A673 (cell line): ENCODE data around the gene CRACR2A. TPM values are rescaled to one million over a fixed set of nuclear protein-coding genes. Genes with fewer than 3 reads are reported as not detected.

Experiments
- Bru-seq: library from RNA; stranded (reverse); fragments of 400-500 nt; gene quantifications from one replicate; lab custom pipeline; 2021; lab: Mats Ljungman, UMichigan
- BruChase-seq, 2 experiments: library from RNA; stranded (reverse); fragments of 400-500 nt; gene quantifications; one replicate each; lab custom pipeline; 2021; lab: Mats Ljungman, UMichigan
- BruUV-seq: library from RNA; stranded (reverse); fragments of 400-500 nt; replicated peaks from 2 replicates; lab custom pipeline; 2021; lab: Mats Ljungman, UMichigan
- CTCF ChIA-PET: fragments of 300-600 bp; sonication (Branson Sonifier 250); formaldehyde crosslinking; loops from one replicate; lab custom pipeline; 2022; ENCODE audit warnings: antibody characterized with exemption; lab: Charles Lee
- POLR2A ChIA-PET: fragments of 300-600 bp; sonication (Branson Sonifier 250); formaldehyde crosslinking; loops from one replicate; lab custom pipeline; 2022; ENCODE audit warnings: antibody characterized with exemption; ENCODE audit not compliant: low non-redundant PET; lab: Charles Lee
- DNase-seq: peaks from one replicate; pipeline ENCODE4 v3.0.0-alpha.2; 2015; ENCODE audit warnings: low spot score
- H3K27ac ChIP-seq: fragments of 200-600 bp; sonication (generic); 2 replicates; pipeline ENCODE4 v1.5.1; 2016; ENCODE audit warnings: mixed run types, low read depth, mild to moderate bottlenecking, mixed read lengths, antibody characterized with exemption, low read length; ENCODE audit not compliant: poor library complexity, severe bottlenecking
- H3K27me3 ChIP-seq: fragments of 200-600 bp; sonication (generic); replicated peaks from 2 replicates; pipeline ENCODE4 v1.6.1; 2017; ENCODE audit warnings: mixed run types, low read depth, mild to moderate bottlenecking, mixed read lengths, antibody characterized with exemption, low read length; ENCODE audit not compliant: insufficient read depth, poor library complexity
- H3K36me3 ChIP-seq: fragments of 200-600 bp; sonication (generic); 2 replicates; pipeline ENCODE4 v1.6.1; 2016; ENCODE audit warnings: mixed run types, mild to moderate bottlenecking, mixed read lengths, antibody characterized with exemption, low read length; ENCODE audit not compliant: insufficient read depth, poor library complexity, severe bottlenecking
- H3K4me1 ChIP-seq: fragments of 200-600 bp; sonication (generic); 2 replicates; pipeline ENCODE4 v1.6.1; 2017; ENCODE audit warnings: mixed run types, mild to moderate bottlenecking, mixed read lengths, antibody characterized with exemption, low read length; ENCODE audit not compliant: insufficient read depth, poor library complexity, severe bottlenecking
- H3K4me3 ChIP-seq: fragments of 200-600 bp; sonication (generic); 2 replicates; pipeline ENCODE4 v1.5.1; 2016; ENCODE audit warnings: low read depth, mixed run types, mild to moderate bottlenecking, mixed read lengths, low read length; ENCODE audit not compliant: poor library complexity, severe bottlenecking
- H3K9me3 ChIP-seq: fragments of 200-600 bp; sonication (generic); 2 replicates; pipeline ENCODE4 v1.6.1; 2016; ENCODE audit warnings: mixed run types, low read depth, mild to moderate bottlenecking, mixed read lengths, antibody characterized with exemption, low read length; ENCODE audit not compliant: poor library complexity, severe bottlenecking
- CTCF ChIP-seq: fragments of 300-800, 200-600 bp; sonication (generic); conservative IDR thresholded peaks from 2 replicates; pipeline ENCODE4 v1.5.1; 2017; ENCODE audit warnings: low read depth, mild to moderate bottlenecking, antibody characterized with exemption, low read length, moderate library complexity, mixed read lengths
- EZH2 ChIP-seq: fragments of 200-600 bp; sonication (generic); IDR thresholded peaks from 2 replicates; pipeline ENCODE4 v1.6.1; 2017; ENCODE audit warnings: borderline replicate concordance, low read depth, mild to moderate bottlenecking, mixed read lengths, antibody characterized with exemption, low read length; ENCODE audit not compliant: poor library complexity, severe bottlenecking
- intact Hi-C: fragments of 100-400 bp; cut with micrococcal nuclease; formaldehyde crosslinking; loops from one replicate; pipeline ENCODE4 v1.10.0; 2022; ENCODE audit not compliant: unreplicated experiment
- long read RNA-seq: library from polyadenylated mRNA; stranded (forward); transcript quantifications from one replicate; pipeline ENCODE4 v2.0.0, GENCODE V29; 2022
- total RNA-seq: library from RNA; stranded (reverse); gene quantifications from 2 replicates; pipeline ENCODE4 v1.2.3, GENCODE V29; 2021

The CRACR2A gene, protein sequence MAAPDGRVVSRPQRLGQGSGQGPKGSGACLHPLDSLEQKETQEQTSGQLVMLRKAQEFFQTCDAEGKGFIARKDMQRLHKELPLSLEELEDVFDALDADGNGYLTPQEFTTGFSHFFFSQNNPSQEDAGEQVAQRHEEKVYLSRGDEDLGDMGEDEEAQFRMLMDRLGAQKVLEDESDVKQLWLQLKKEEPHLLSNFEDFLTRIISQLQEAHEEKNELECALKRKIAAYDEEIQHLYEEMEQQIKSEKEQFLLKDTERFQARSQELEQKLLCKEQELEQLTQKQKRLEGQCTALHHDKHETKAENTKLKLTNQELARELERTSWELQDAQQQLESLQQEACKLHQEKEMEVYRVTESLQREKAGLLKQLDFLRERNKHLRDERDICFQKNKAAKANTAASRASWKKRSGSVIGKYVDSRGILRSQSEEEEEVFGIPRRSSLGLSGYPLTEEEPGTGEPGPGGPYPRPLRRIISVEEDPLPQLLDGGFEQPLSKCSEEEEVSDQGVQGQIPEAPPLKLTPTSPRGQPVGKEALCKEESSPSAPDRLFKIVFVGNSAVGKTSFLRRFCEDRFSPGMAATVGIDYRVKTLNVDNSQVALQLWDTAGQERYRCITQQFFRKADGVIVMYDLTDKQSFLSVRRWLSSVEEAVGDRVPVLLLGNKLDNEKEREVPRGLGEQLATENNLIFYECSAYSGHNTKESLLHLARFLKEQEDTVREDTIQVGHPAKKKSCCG
- total RNA-seq (0.13 TPM in 1 of 2 replicates, not detected in the other), Bru-seq, nascent RNA (percentile 12 among the genes with signal in this experiment), BruChase-seq, experiment 1, labeled RNA remaining after a 2-hour chase (percentile 13 among the genes with signal in this experiment), BruChase-seq, experiment 2, labeled RNA remaining after a 6-hour chase (percentile 8 among the genes with signal in this experiment)
- long read RNA-seq, result 0 reads

GRCh38 chr12:3752741-3753486 is at the start of gene CRACR2A:
Gene CRACR2A, minus strand, starts transcription at chr12:3753109. Its CDS starts 56,110 bp downstream, at chr12:3696999.
- BruUV-seq, result no TSS peak
- H3K4me1 ChIP-seq, result no peaks in the 10 kb centered on the region
- peak; percentile 59 for DNase-seq
- H3K27me3 ChIP-seq, result peaks cover 51% of the 10 kb centered on the region
- POLR2A ChIA-PET, result no interaction called here
- CTCF ChIA-PET, result no interaction called here
- no peak within 1 kb of the TSS for H3K4me3 ChIP-seq
- TF ChIP-seq EZH2 (peak; percentile 78), CTCF (peak; percentile 48)
- H3K9me3 ChIP-seq, result no peaks in the 10 kb centered on the region
- no peaks in the 10 kb centered on the region for H3K36me3 ChIP-seq
- no peak within 1 kb of the TSS for H3K27ac ChIP-seq
- intact Hi-C loops, result no loop called here

DNA sequence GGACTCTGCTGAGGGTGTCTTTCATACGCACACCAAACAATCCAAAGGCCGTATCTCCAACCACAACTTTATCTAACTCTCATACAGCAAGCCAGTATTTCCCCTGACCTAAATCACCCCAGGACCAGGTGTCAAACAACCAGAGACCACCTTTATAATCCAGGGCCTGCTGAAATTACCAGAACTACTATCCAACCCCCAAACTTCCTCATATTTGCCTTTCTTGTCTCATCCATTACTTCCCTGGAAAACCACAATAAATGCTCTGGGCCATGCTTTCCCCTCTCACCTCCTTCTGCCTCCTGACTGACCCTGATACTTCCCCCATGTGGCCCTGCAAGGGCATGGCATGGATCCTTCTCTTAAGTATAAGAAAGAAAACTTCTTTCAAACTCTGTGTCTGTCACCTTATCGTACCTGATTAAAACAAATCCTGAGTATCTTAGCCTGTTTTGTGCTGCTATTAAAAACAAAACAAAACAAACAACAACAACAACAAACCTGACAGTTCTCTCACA is 44.7 kb upstream of the CRACR2A start:
- Histone ChIP-seq H3K4me3 (no peak overlapping the region), H3K36me3 (no peaks in the 10 kb centered on the region), H3K27ac (no peak overlapping the region), H3K4me1 (no peaks in the 10 kb centered on the region), H3K27me3 (peaks cover 5% of the 10 kb centered on the region), H3K9me3 (no peaks in the 10 kb centered on the region)
- no peak for TF ChIP-seq CTCF
- TF ChIP-seq EZH2, result no peak
- CTCF ChIA-PET, result no interaction called here
- no TSS peak for BruUV-seq
- DNase-seq, result no peak
- intact Hi-C loops, result no loop called here
- POLR2A ChIA-PET, result no interaction called here
